TTC549 (cell line): ENCODE results near the gene CSGALNACT2.

Experiments used
- FAIRE-seq: peaks from 2 replicates; lab custom pipeline; 2012; peaks lifted over from hg19 to GRCh38; lab: Jason Lieb, UNC

The CSGALNACT2 gene

DNA sequence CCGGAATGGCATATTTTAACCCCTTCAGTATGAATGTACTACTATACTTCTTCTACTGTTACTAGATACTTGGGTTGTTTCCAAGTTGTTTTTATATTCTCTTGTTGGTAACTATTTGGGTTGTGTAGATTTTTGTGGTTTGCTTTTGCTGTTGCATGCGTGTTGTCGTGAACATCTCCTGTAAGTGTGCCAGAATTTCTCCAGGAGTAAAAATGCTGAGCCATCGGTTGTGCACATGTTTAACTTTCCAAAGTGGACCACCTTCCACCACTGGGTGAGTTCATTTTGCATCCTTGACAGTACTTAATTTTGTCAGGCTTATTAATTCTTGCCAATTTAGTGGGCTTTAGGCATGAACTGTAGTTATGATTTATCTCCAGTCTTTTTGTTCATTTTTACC lies 47.9 kb downstream of the CSGALNACT2 start:
- no peak for FAIRE-seq

DNA sequence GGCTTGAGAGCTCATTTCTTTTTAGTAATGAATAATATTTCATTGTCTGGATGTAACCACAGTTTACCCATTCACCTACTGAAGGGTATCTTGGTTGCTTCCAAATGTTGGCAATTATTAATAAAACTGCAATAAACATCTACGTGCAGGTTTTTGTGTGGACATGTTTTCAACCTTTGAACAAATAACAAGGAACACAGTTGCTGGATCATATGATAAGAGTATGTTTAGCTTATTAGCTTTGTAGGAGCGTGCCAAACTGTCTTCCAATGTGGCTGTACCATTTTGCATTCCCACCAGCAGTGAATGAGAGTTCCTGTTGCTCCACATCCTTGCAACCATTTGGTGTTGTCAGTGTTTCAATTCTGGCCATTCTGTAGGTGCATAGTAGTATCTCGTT lies 49.0 kb downstream of the CSGALNACT2 start:
- FAIRE-seq = no peak

DNA sequence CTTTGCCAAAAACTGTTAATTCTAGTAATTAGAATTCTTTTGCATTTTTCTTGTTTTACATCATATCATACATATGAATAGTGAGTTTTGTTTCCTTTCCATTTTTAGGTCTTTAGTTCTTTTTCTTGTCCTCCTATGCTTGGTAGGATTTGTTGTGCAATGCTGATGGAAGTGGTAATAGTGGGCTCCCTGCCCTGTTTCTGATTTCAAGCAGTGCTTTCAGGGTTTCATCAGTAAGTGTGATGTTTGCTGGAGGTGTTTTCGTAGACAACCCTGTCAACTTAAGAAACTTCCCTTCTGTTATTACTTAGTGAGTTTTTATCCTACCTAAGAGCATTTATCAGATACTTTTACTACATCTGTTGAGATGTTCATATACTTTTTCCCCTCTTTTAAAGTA lies 50.5 kb downstream of the CSGALNACT2 start:
- FAIRE-seq = no peak

DNA sequence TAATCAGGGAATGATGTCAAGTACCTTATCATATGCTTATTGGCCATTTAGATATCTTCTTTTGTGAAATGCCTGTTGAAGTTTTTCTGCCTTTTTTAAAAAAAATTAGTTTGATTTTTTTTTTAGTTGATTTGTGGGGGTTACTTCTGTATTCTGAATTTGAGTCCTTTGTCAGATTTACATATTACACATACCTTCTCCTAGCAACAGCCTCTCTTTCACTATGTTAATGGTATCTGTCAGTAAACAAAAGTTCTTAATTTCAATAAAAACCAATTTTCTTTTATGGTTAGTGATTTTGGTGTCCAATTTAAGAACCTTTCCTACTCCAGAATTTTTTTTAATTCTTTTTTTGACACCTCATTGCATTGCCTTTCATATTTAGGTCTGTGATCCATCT lies 52.0 kb downstream of the CSGALNACT2 start:
- FAIRE-seq = no peak

DNA sequence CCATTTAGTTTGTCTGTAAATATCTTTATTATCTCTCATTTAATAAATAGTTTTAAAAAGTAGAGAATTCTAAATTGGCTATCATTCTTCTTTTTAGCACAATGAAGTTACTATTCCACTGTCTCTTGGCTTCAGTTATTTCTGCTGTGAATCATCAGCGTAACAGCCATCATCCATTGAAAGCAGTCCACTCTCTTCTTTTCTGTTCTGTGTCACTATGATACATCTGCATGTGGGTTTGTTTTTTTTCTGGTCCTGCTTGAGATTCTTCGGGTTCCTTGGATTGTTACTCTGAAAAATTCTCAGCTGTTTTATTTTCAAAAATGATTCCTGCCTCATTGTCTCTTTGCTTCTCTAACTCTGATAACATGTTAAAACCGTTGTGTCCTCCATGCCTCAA lies 52.5 kb downstream of the CSGALNACT2 start:
- no peak for FAIRE-seq

DNA sequence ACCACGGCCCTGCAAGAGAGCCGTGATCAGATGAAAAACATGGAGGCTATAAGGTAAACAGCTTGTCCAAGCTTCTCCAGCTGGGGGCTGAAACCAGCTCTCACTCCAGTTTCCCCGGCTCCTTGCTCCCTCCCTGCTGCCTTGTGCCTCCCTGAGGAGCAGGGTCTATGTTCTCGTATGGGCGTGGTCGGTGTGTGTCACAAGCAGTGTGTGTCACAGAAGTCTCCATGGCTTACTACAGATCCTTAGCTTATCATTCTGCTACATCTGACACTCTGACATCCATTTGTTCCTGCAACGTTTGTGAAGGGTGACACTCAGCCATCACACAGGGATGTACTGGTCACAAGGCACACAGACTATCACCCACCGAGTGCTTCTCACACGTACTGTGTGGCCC lies 54.6 kb downstream of the CSGALNACT2 start:
- FAIRE-seq = no peak

DNA sequence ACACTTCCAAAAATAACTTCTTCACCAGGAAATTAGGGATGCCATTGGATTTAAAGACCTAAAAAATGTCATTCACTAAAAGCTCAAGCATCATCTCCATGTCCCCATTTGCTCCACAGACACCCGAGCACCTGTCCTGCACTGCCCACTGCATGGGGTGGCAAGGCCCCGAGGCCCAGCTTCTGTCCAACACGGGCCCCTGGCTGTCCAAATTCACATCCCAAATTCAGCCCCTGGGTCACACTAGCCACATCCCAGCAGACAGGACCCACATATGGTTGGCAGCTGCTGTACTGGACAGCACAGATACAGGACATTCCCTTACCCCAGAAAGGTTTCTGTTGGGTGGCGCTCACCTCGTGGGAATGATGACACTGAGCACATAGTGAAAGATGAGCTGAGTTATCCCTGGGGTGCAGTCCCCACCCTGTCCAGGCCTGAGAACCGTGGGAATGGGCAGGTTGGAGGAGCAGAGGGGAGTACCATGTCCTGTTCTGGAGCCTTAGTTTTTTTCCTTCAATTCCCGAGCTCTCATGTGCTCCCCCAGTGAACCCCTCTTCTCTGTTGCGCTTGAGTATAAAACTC lies 55.3 kb downstream of the CSGALNACT2 start:
- FAIRE-seq = no peak

DNA sequence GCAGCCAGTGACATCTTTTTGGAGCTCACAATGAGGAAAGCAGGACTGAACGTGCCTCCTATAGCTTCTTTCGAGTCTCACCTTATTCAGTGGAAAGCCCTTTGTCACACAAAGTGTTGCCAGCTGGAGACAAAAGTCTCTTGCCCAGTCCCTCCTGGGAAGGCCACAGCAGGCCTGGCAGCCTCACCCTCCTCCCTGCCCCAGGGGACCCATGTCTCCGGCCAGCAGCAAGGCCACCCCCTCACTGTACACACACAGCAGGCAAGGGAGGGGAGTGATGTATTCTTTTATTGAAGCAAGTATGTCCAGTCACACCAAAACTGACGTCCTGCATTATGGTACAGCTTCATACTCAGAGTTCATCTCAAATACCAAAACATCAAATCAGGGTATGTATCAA lies 56.0 kb downstream of the CSGALNACT2 start:
- FAIRE-seq = no peak

DNA sequence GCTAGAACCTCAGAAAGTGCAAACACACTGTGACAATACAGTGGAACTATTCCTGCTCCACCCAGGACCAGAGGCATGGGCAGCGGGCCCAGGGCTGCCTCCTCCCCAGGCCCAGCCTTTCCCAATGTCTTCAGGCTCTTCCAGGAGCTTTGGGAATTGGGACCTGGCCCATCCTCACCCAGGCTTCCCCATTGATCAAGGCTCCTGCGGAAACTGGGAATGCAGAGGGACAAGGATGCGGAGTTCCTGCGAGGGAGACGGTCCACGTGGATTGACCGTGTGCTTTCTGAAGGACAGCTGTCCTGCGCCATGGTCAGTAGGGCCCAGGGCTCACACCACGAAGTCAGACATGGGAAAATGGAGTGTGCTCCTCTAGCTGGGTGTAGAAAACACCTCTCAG lies 56.6 kb downstream of the CSGALNACT2 start:
- FAIRE-seq = no peak

DNA sequence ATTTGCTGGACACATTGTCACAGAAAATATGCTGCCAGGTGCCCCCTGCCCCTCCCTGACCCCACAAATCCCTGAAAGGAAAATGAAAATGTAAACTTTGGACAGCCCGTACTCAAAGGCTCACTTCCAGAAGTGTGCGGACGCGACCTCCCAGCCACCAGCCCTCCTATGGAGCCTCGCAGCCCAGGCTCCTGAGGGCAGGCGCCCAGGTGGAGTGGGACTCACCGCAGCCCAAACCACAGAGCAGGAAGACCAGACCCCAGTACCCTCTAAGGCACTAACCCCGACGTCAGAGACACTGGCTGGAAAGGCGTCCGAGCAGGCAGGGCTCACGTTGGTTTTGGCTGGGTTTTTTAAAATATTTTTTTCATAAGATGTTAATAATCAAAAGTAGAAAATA lies 57.3 kb downstream of the CSGALNACT2 start:
- no peak for FAIRE-seq

DNA sequence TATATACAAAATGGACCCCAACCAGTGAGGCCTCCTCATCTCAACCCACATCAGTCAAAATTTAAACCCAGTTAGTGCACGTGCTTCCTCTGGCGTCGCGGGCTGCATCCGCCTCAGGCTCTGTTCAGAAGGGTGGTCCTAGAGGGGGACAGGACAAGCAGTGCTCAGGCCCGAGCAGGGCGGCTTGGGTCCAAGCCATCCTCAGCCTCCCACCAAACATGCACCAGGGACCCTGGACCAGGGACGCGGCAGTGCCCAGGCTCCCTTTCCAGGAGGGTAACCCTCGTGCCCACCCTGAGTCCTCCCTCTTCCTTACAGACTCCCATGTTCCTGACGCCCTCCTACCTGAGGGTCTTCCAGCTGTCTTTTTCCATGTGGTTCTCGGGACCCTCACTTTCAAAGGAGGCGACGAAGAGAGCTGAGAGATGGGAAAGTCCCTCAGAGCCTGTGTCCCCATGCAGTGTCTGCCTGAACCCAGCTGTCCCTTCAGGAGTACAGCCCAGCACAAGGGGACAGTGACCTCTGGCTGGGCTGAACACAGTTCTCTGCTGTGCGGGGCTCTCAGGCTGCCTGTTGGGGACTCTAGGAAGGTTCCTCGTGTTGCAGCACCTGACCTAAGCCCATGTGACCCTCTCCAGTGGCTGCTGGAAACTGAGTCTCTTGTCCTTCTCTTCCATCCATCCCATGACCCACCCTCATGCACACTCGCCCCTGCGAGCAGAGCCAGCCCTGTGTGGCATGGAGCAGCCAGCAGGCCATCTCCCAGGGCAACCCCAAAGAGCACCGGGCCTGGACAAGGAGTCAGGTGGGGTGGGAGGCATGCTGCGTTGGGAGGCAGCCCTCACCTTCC lies 58.1 kb downstream of the CSGALNACT2 start:
- no peak for FAIRE-seq

DNA sequence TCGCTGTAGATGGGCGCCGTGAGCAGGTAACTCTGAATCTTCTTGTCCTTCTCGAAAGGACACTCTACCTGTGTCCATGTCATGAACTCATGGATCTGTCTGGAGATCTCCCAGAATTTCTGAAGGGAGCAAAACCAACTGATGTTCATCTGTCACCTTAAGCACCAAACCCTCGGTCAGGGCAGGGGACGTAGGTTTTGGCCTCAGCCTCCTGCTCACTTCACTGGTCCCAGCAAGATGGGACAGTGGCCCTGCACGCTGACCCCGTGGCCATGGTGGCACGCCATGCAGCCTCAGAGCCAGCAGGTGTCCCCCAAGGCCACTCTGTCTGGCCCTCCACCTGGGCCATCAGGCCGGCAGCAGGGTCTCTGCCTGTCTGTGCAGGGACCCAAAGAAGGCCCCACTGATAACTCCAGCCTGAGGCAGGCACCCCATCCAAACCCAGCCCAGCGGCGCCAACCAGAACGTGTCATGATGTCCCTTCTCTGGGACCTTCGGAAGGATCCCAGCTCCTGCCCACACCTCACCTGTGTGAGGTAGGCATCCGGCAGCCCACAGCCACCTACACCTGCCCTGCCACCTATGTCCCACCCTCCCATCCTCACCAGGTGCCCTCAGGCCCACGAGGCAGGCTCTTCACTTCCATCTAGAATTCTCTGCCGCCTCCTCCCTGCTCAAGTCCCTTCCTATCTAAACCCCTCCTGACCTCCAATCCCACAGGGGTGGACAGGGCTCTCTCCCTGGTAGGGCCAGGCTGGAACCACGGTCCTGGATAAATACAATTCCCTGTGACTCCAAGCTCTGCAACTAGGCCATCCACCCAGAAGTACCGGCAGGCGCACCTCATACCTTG lies 59.0 kb downstream of the CSGALNACT2 start:
- FAIRE-seq = no peak

DNA sequence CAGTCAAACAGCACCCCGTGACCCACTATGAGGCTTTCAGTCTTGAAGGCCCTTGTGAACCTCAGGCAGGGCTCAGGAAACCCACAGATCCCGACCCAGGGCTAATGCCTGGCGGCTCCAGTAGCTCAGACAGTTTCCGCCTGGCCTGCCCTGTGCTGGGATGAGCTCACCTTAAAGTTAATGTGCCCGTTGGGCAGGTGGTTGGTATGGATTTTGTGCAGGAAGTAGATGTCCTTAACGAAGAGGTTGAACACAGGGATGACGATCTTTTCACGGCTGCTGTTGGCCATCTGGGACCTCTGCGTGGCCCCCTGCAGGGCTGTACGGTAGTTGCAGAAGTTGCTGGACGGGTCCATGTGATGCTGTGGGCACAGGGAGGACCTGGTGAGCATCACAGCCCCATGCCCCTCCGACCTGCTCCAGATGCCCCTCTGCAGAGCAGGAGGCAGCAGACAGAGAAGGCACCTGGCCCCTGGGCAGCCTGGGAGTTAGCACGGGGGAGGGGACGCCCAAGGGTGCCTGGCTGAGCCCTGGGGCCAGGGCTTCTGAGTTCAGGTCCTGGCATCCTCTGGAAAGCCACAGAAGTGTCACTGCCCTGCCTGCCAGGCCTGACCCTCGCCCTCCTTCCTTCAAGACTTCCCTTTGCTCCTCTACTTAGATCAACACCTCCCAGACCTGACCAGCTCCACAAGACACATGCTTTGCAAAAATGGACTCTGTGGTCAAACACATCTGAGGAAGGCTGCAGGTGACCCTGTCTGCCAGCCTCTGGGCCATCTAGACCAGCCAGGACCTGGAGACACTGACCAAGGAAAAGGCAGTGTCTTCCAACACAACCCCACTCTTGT lies 59.8 kb downstream of the CSGALNACT2 start:
- no peak for FAIRE-seq

DNA sequence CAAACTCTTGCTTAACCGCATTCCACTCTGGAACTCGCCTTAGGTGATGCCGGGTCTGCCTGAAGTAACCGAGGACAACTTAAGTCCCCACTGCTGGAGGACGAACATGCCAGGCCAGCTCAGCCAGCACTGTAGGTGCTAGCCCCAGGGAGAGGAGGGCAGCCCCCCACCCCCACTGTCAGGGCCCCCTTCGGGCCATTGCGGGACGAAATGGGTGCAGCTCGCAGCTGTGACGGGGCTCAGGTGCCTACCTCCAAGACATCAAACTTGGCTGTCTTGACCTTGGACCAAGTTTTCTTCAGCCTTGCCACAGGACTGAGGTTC lies 60.4 kb downstream of the CSGALNACT2 start:
- FAIRE-seq = no peak

DNA sequence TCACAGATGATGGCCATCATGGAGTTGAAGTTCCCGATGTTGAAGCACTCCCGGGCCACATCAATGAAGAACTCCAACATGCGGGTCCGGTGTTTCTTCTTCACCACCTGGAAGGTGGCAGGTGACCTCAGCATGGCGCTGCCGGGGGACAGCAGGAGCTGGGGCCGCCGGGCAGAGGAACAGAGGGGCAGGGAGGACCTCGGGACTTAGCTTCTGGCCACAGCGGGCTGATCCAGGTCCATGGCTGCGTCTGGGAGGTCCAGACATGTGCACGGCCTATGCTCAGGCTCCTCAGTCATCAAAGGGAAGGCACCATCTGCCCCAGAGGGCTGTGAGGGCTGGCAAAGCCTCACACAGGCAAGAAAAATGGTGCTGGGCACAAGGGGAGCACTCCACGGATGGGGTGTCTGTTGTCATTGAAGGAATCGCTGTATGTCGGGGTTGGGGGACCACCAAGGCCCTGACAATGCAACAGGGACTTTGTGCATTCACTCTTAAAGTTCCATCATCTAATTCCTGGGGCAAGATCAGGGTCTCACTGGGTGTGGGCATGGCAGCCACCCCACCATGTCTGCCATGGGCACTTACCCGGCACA lies 60.9 kb downstream of the CSGALNACT2 start:
- FAIRE-seq = no peak

DNA sequence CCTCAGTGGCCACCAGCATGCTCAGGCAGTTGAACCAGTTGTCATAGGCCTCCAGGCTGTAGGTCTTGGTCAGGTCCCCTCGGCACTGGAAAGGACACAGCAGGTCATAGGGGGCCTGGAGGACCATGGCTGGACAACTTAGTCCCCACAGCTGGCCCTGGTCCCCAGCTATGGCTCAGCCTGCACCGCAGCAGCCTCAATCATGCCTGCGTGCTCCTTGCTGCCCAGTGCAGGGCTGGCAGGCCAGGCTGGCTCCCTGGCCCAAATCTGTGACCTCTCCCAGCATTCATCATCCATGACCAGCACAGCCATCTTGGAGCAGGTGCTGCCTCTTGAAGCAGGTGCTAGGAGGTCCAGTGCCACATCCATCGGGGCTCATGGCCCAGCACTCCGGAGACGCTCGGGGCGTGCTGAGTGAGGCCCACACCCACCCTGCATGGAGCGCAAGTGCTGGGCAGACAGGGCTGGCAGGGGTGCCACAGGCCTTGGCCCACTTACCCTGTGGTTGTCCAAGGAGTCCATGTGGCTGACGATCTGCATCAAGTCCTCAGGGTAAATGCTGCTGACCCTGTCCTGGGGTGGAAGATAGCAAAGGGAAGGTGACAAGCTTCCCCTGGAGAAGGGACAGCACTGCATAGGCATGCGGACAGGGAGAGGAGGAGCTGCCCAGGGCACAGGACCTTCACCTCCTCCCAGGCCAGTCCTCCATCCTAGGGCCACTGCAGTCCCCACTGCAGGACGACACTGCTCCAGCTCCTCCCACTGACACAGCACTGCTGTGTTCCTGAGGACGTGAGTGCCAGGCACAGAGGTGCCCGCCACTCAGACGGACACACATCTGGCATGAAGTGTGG lies 61.7 kb downstream of the CSGALNACT2 start:
- FAIRE-seq = no peak

DNA sequence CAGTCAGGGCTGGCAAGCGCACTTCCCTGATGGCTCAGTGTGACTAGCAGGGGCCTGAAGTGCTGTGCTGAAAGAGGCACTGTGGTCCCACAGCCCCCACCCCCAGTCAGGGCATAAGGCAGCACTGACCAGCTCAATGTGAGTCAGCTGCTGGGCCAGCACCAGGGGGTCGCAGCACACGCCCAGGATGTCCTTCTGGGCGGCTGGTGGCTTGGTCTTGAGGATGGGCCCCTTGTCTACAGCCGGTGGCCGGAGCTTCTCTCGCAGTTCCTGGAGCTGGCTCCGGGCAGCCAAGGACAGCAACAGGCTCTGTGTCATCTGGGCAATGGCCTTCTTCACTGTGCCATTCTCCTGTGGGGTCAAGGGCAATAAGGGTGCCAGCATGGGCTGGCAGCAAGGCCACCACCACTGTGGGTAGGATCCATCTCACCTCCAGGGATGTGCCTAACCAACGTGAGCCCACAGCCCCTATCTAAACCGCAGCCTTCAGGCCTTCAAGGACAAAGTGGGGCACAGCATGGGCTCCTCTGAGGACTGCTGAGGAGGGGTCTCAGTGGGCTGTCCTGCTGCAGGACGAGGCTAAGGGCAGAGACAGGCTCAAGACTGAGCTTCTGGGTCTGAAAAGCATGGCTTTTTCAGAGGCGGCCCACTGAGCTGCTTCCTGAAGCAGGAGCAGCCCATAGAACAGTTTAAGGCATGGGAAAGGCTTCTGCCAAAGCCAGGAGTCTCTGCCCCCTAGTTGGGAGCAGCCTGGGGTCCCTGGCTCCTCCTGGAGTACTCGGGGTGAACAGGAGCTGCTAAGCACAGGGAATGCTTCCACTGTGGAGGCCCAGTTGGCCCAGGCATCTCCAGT lies 62.5 kb downstream of the CSGALNACT2 start:
- no peak for FAIRE-seq

DNA sequence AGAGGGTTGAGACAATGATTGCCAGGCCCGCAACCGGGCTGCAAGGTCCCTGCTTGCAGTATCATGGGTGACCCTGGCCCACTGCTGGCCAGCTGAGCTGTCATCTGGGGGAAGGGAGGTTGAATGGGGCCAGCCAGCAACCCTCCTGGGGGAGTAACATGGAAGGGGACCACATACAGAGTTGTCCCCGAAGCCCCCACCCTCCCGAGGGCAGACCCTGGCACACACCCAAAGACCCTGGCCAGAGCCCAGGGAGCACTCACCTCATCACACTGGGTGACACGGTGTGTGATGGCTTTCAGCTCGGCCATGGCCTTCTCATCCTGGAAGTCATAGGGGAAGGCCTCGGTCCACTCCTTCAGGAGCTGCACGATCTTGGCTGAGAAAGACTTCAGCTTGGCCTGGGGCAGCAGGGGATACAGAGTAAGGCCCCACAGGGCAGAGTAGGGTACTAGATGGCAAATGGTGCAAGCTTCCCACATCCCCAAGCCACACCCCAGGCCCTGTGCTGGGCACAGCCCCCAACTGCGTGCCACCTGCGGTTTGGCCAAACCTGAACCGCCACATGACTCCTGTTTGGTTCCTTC lies 63.4 kb downstream of the CSGALNACT2 start:
- FAIRE-seq = no peak

DNA sequence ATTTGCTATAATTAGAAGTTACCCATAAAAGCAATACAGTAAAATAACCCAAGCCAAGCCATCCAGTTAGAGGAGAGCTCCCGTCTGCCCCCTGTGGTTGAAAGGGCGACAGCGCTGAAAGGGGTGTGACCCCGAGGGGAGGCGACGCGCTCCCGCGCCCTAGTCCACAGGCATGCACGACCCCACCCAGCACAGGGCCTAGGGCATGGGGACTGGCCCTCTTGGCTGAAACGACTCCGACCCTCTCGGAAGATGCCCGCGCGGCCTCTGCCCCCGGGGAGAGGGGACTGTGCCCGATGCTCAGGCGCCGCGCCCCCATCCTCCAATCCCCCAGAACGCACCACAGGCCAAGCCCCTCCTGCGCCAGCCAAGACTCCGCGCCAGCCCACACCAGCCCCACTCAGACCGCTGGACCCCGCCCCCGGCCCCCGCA lies 64.0 kb downstream of the CSGALNACT2 start:
- FAIRE-seq = no peak
